Naive thymus-derived CD4-positive, alpha-beta T cell (primary cell): Measurements from ENCODE around the gene TCF7L2. TPM values are rescaled to one million over a fixed set of nuclear protein-coding genes. Genes with fewer than 3 reads are reported as not detected.

ENCODE experiments used
- ATAC-seq: fragments of 150-1000 bp; cut with Tn5 transposase; 2 replicates; pipeline ENCODE4 v1.10.0; 2021; ENCODE audit warnings: mild to moderate bottlenecking, moderate library complexity
- CTCF ChIA-PET: fragments of 350-600 bp; sonication (Branson Sonifier 250); formaldehyde crosslinking; loops from one replicate; lab custom pipeline; 2021; ENCODE audit warnings: antibody characterized with exemption; lab: Charles Lee
- POLR2A ChIA-PET: fragments of 350-600 bp; sonication (Branson Sonifier 250); formaldehyde crosslinking; loops from one replicate; lab custom pipeline; 2021; ENCODE audit warnings: antibody characterized with exemption, inconsistent platforms; lab: Charles Lee
- DNase-seq, 9 donors: peaks; one replicate each; pipeline versions ENCODE4 v3.0.0 to v3.0.0-alpha.2; 2020 to 2022; ENCODE audit warnings: mixed read lengths in 1 of 9
- H3K27ac ChIP-seq: one replicate; pipeline ENCODE4 v1.7.0; 2013; ENCODE audit warnings: mild to moderate bottlenecking, low read depth, low read length, moderate library complexity
- H3K27me3 ChIP-seq, 2 donors: one replicate each; pipeline ENCODE4 v1.7.0; 2013; ENCODE audit warnings: low read length in 2 of 2, mild to moderate bottlenecking in 2 of 2, moderate library complexity in 2 of 2; ENCODE audit not compliant: control insufficient read depth in 2 of 2, insufficient read depth in 2 of 2
- H3K36me3 ChIP-seq, 3 experiments: 1 replicate in 2 of 3; 2 replicates in 1 of 3; pipeline ENCODE4 v1.7.0; 2013; ENCODE audit warnings: low read length in 3 of 3, mild to moderate bottlenecking in 3 of 3, moderate library complexity in 1 of 3; ENCODE audit not compliant: insufficient read depth in 3 of 3, control insufficient read depth in 2 of 3
- H3K4me1 ChIP-seq, 2 donors: one replicate each; pipeline ENCODE4 v1.7.0; 2013; ENCODE audit warnings: low read length in 2 of 2, mild to moderate bottlenecking in 2 of 2, moderate library complexity in 1 of 2; ENCODE audit not compliant: control insufficient read depth in 2 of 2, insufficient read depth in 2 of 2
- H3K4me3 ChIP-seq: 2 replicates; pipeline ENCODE4 v1.7.0; 2013; ENCODE audit warnings: mild to moderate bottlenecking, low read length
- H3K9me3 ChIP-seq, 3 experiments: 1 replicate in 2 of 3; 2 replicates in 1 of 3; pipeline ENCODE4 v1.7.0; 2013; ENCODE audit warnings: low read length in 3 of 3; ENCODE audit not compliant: control insufficient read depth in 2 of 3
- H3K27ac Mint-ChIP-seq, 9 donors: one replicate each; pipeline ENCODE4 v1.8.0; 2020 to 2022; ENCODE audit warnings: mixed read lengths in 9 of 9, mild to moderate bottlenecking in 8 of 9, moderate library complexity in 5 of 9, inconsistent platforms in 2 of 9
- H3K27me3 Mint-ChIP-seq, 5 donors: one replicate each; pipeline ENCODE4 v1.8.0; 2021 to 2022; ENCODE audit warnings: mixed read lengths in 5 of 5, mild to moderate bottlenecking in 1 of 5
- H3K36me3 Mint-ChIP-seq, 5 donors: one replicate each; pipeline ENCODE4 v1.8.0; 2020 to 2022; ENCODE audit warnings: mixed read lengths in 5 of 5, mild to moderate bottlenecking in 3 of 5, inconsistent platforms in 1 of 5
- H3K4me1 Mint-ChIP-seq, 7 donors: one replicate each; pipeline ENCODE4 v1.8.0; 2020 to 2022; ENCODE audit warnings: mixed read lengths in 7 of 7, mild to moderate bottlenecking in 3 of 7, inconsistent platforms in 1 of 7
- H3K4me3 Mint-ChIP-seq, 10 donors: one replicate each; pipeline ENCODE4 v1.8.0; 2020 to 2022; ENCODE audit warnings: mild to moderate bottlenecking in 10 of 10, mixed read lengths in 10 of 10, moderate library complexity in 6 of 10, inconsistent platforms in 2 of 10
- H3K9me3 Mint-ChIP-seq, 11 donors: one replicate each; pipeline ENCODE4 v1.8.0; 2020 to 2022; ENCODE audit warnings: mixed read lengths in 11 of 11, mild to moderate bottlenecking in 4 of 11, inconsistent platforms in 1 of 11, moderate library complexity in 1 of 11
- intact Hi-C, 2 donors: fragments of 100-400 bp; cut with micrococcal nuclease; formaldehyde crosslinking; loops; one replicate each; pipeline ENCODE4 v1.15.1; 2023
- polyA plus RNA-seq, 2 donors: library from polyadenylated mRNA; unstranded; fragments of 300-500 nt; fragmentation: Illumina TruSeq; gene quantifications; one replicate each; pipeline ENCODE4 v1.2.3, GENCODE V29; 2021
- total RNA-seq, 6 experiments: library from RNA in 5 of 6; stranded (reverse) in 5 of 6; gene quantifications; 1 replicate in 5 of 6; 2 replicates in 1 of 6; pipeline ENCODE4 v1.2.3 and lab custom pipeline; 2021 to 2026

The TCF7L2 gene
- total and polyA plus RNA-seq, 7 experiments from 2014 or later: 0.39 to 31.4 (median 3.1) TPM

DNA sequence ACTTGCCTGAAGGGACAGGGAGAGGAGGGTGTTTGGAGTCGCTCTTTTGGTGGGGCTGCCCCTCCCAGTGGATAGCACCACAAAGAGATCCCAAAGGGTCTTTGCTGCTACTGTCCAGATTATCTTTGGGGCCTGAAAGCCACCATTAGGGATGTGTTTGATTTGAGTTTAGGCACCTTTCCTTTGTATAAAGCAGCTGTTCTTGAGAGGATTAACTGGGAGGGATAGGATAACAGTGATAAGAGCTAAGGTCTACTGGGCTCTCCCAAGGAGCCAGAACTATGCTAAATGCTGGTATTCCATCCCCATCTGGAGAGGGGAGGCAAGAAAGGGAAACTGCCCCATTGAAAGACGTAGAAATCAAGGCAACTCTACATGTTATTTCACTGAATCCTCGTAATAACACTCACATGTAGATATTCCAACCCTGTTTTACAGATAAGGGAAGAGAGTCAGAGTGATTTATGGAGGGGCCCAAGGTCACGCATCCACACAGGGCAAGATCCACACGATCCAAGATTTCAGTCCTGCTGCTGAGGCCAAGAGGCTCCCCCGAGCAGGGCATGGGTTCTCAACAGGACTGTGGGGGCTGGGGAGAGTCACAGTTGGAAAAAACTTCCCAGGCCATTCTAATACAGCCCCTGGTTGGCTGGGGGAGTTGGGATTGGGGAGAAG lies 11.1 kb upstream of the TCF7L2 start:
- POLR2A ChIA-PET: no interaction called here

DNA sequence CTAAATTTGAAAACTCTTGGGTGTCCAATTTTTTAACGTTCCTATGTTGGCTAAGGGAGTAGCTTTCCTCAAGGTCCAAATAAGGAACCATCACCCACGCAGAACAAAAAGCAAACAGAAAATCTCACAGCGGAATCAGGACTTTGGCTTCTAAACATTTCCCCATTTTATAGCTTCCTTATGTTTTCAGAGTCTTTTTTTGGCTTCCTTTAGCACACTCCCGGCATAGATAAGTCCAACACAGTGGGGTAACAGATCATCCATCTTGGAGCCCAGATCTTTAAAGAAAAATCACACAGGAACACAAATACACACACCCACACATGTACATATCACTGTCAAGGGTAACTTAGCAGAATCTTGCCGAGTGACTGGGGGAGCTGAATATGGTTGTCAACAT lies 4.2 kb upstream of the TCF7L2 start:
- H3K9me3 Mint-ChIP-seq: peaks cover 0 to 2% (median 0%) of the 10 kb centered on the region in 11 donors
- H3K9me3 ChIP-seq: no peaks in the 10 kb centered on the region
- ATAC-seq: no peak
- no peak overlapping the region for H3K27ac Mint-ChIP-seq
- peaks cover 0 to 50% (median 10%) of the 10 kb centered on the region in 5 donors for H3K27me3 Mint-ChIP-seq
- DNase-seq: no peak
- CTCF ChIA-PET: no interaction called here
- intact Hi-C loops: no loop called here
- POLR2A ChIA-PET: interaction anchor here (0.8 kb wide), 1 partner anchor 10 kb away, joined by 4 read pairs; no protein-coding TSS in a partner anchor
- peaks cover 0 to 2% (median 0%) of the 10 kb centered on the region in 5 donors for H3K36me3 Mint-ChIP-seq
- H3K4me1 ChIP-seq: peaks cover 0 to 3% of the 10 kb centered on the region in 2 donors
- no peak overlapping the region for H3K4me3 ChIP-seq
- no peak overlapping the region for H3K4me3 Mint-ChIP-seq
- no peak overlapping the region for H3K27ac ChIP-seq
- H3K27me3 ChIP-seq: peaks cover 0 to 3% of the 10 kb centered on the region in 2 donors
- H3K36me3 ChIP-seq: no peaks in the 10 kb centered on the region
- H3K4me1 Mint-ChIP-seq: peaks cover 8 to 18% (median 16%) of the 10 kb centered on the region in 7 donors

More for the DNA sequence above, 11.1 kb upstream of the TCF7L2 start:
- Mint-ChIP-seq H3K9me3 (peaks cover 0 to 2% (median 0%) of the 10 kb centered on the region in 11 donors), H3K36me3 (peaks cover 0 to 4% (median 0%) of the 10 kb centered on the region in 5 donors), H3K27me3 (peaks cover 0 to 6% (median 4%) of the 10 kb centered on the region in 5 donors), H3K27ac (no peak overlapping the region), H3K4me1 (no peaks in the 10 kb centered on the region), H3K4me3 (no peak overlapping the region)
- Histone ChIP-seq H3K4me3 (no peak overlapping the region), H3K4me1 (no peaks in the 10 kb centered on the region), H3K27me3 (no peaks in the 10 kb centered on the region), H3K36me3 (no peaks in the 10 kb centered on the region), H3K27ac (no peak overlapping the region), H3K9me3 (no peaks in the 10 kb centered on the region)
- CTCF ChIA-PET: no interaction called here
- DNase-seq: no peak
- no peak for ATAC-seq
- intact Hi-C loops: no loop called here

DNA sequence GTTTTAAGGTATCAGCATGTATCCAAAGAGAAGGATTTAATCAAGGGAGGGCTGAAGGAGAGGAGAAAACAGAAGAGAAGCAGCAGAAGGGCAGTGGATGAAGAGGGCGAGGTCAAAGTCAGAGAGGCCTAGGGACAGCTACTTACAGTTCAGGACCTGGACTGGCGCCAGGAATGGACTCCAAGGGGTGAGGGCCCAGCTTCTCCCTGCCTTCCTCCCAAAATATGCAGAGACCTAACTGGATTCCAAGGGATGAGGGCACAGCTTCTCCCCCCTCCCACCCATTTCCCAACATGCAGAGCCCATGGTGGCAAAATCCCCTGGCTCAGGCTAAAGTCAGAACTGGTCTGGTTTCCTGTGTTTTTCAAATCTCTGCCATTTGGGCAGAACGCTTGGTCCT lies 3.4 kb upstream of the TCF7L2 start:
- no peaks in the 10 kb centered on the region for H3K9me3 ChIP-seq
- H3K27ac ChIP-seq: no peak overlapping the region
- Mint-ChIP-seq H3K27ac (no peak overlapping the region), H3K4me3 (no peak overlapping the region), H3K4me1 (peaks cover 9 to 19% (median 16%) of the 10 kb centered on the region in 7 donors), H3K9me3 (no peaks in the 10 kb centered on the region), H3K27me3 (peaks cover 0 to 55% (median 11%) of the 10 kb centered on the region in 5 donors), H3K36me3 (peaks cover 0 to 2% (median 0%) of the 10 kb centered on the region in 5 donors)
- H3K4me3 ChIP-seq: no peak overlapping the region
- H3K4me1 ChIP-seq: peaks cover 0 to 3% of the 10 kb centered on the region in 2 donors
- intact Hi-C loops: no loop called here
- DNase-seq (no peak), ATAC-seq (no peak)
- peaks cover 0 to 3% of the 10 kb centered on the region in 2 donors for H3K27me3 ChIP-seq
- no peaks in the 10 kb centered on the region for H3K36me3 ChIP-seq
- POLR2A ChIA-PET: interaction anchor here (0.8 kb wide), 1 partner anchor 9 kb away, joined by 4 read pairs; no protein-coding TSS in a partner anchor
- CTCF ChIA-PET: no interaction called here

DNA sequence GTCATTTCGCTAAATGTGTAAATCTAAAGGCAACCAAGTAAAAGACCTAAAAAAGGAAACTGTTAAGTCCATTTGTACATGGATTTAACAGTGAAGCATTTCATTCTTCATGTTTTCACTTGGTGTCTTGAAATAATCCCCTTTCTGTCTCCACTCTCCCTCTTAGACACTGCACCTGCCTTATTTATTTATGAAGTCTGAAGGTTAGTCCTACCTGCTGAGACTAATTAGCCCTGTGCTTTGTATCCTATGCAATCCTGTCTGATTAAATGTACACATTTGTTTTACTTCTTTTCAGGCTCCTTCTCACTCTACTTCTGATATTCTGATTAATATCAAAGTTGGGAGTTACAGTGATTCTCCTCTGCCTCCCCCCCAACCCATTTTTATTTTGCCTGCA lies 1.9 kb upstream of the TCF7L2 start:
- Histone ChIP-seq H3K36me3 (no peaks in the 10 kb centered on the region), H3K9me3 (no peaks in the 10 kb centered on the region), H3K27me3 (peaks cover 0 to 3% of the 10 kb centered on the region in 2 donors), H3K27ac (no peak overlapping the region), H3K4me1 (peaks cover 0 to 3% of the 10 kb centered on the region in 2 donors), H3K4me3 (no peak overlapping the region)
- DNase-seq (no peak), ATAC-seq (no peak)
- CTCF ChIA-PET: no interaction called here
- peaks cover 13 to 28% (median 22%) of the 10 kb centered on the region in 7 donors for H3K4me1 Mint-ChIP-seq
- POLR2A ChIA-PET: no interaction called here
- intact Hi-C loops: no loop called here
- H3K36me3 Mint-ChIP-seq: peaks cover 0 to 7% (median 0%) of the 10 kb centered on the region in 5 donors
- no peak overlapping the region for H3K4me3 Mint-ChIP-seq
- H3K27ac Mint-ChIP-seq: peak overlapping the region in 1 of 9 donors; percentile 29
- peaks cover 5 to 65% (median 19%) of the 10 kb centered on the region in 5 donors for H3K27me3 Mint-ChIP-seq
- H3K9me3 Mint-ChIP-seq: no peaks in the 10 kb centered on the region

DNA sequence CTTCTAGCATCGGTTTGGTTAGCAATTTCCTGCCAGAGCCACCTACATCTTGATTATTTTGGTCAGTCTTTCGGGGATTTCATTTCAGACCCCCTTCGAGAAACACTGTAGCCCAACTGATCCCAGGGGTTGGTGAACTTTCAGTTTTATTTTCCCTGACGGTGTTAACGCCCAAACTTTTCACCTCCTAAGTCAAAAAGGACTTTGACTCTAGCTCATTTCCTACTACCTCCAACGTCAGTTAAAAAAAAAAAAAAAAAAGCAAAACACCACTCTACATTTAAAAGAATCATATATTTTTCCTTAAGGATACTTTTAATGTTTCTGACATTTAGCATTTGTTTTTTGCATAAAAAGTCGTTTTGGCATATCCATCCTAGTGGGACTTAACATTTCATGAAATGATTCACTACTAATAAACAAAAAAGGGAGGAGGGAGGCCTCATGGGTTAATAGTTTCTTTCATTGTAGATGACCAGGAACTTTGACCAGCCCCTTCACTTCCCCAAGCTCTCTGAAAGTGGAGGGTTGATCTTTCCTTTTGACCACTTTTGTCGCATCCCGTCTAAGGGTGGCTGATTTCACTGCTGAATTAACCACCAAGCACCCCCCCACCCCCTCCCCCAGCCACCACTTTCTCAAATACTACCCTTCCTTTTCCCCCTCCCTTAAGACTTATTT lies 764 bp upstream of the TCF7L2 start:
- CTCF ChIA-PET: interaction anchor here (0.6 kb wide), 1 partner anchor 436 kb away, joined by 3 read pairs; no protein-coding TSS in a partner anchor
- Histone ChIP-seq H3K27ac (no peak overlapping the region), H3K4me3 (peak overlapping the region; percentile 62), H3K4me1 (peaks cover 0 to 3% of the 10 kb centered on the region in 2 donors), H3K36me3 (no peaks in the 10 kb centered on the region), H3K9me3 (no peaks in the 10 kb centered on the region), H3K27me3 (peaks cover 0 to 3% of the 10 kb centered on the region in 2 donors)
- H3K9me3 Mint-ChIP-seq: no peaks in the 10 kb centered on the region
- intact Hi-C loops: no loop called here
- peak overlapping the region; percentile 84 to 98 (median 90) for H3K4me3 Mint-ChIP-seq
- H3K4me1 Mint-ChIP-seq: peaks cover 13 to 39% (median 25%) of the 10 kb centered on the region in 7 donors
- peak overlapping the region in 7 of 9 donors; percentile 38 to 81 (median 56) for H3K27ac Mint-ChIP-seq
- peaks cover 0 to 7% (median 0%) of the 10 kb centered on the region in 5 donors for H3K36me3 Mint-ChIP-seq
- H3K27me3 Mint-ChIP-seq: peaks cover 12 to 76% (median 25%) of the 10 kb centered on the region in 5 donors
- POLR2A ChIA-PET: no interaction called here
- ATAC-seq: no peak
- DNase-seq: peak in 1 of 9 donors; percentile 15

DNA sequence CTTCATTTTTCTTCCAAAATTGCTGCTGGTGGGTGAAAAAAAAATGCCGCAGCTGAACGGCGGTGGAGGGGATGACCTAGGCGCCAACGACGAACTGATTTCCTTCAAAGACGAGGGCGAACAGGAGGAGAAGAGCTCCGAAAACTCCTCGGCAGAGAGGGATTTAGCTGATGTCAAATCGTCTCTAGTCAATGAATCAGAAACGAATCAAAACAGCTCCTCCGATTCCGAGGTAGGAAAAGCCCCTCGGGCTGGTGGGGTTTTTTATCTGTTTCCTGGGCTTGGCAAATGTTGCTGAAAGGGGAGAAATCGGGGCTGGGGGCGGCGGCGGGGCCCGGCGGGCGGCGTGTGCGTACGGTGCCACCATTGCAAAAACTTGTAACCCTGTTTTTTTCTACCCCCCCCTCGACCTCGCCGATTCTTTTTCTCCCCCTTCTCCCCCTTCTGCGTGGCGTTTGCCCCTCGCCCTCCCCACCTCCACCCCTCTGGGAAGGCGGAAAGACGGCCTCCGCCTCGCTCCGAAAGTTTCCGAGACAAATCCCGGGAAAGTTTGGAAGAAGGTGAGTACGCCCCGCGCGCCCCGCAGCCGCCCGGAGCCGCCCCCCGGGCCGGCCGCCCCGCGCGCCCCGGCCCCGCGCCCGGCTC lies 789 bp downstream of the TCF7L2 start:
- Mint-ChIP-seq H3K27me3 (peaks cover 19 to 84% (median 29%) of the 10 kb centered on the region in 5 donors), H3K9me3 (no peaks in the 10 kb centered on the region), H3K4me1 (peaks cover 15 to 46% (median 33%) of the 10 kb centered on the region in 7 donors), H3K36me3 (peaks cover 0 to 7% (median 0%) of the 10 kb centered on the region in 5 donors), H3K27ac (peak overlapping the region; percentile 49 to 94 (median 79)), H3K4me3 (peak overlapping the region; percentile 84 to 98 (median 94))
- Histone ChIP-seq H3K4me1 (peaks cover 0 to 3% of the 10 kb centered on the region in 2 donors), H3K4me3 (peak overlapping the region; percentile 62), H3K36me3 (no peaks in the 10 kb centered on the region), H3K27ac (peak overlapping the region; percentile 22), H3K27me3 (peaks cover 0 to 3% of the 10 kb centered on the region in 2 donors), H3K9me3 (no peaks in the 10 kb centered on the region)
- intact Hi-C loops: loop anchor here in 1 of 2 donors (1.0 to 10.0 kb wide), 4 partner anchors 56 to 768 kb away; partner anchors contain the start of gene GPAM
- DNase-seq: peak in 7 of 9 donors; percentile 8 to 50 (median 24)
- ChIA-PET CTCF (no interaction called here), POLR2A (interaction anchor here (0.6 kb wide), 1 partner anchor 856 kb away, joined by 3 read pairs; no protein-coding TSS in a partner anchor)
- ATAC-seq: no peak
